HepG2 (cell line): ENCODE measurements around the gene TRANK1. TPM values are rescaled to one million over a fixed set of nuclear protein-coding genes. Genes with fewer than 3 reads are reported as not detected.

Experiments used
- ATAC-seq: fragments of 200-7000 bp; cut with Tn5 transposase; 3 replicates; pipeline ENCODE4 v1.9.1; 2020; ENCODE audit warnings: mild to moderate bottlenecking, moderate library complexity
- BruUV-seq: library from RNA; stranded (reverse); fragments of 400-500 nt; replicated peaks from 2 replicates; lab custom pipeline; 2021; lab: Mats Ljungman, UMichigan
- CTCF ChIA-PET: fragments of 300-600 bp; formaldehyde crosslinking; extraction: SDS; loops from one replicate; lab custom pipeline; 2021; ENCODE audit warnings: low total read pairs, inconsistent platforms, low intra/inter-chr PET ratio; lab: Yijun Ruan, JAX
- POLR2A ChIA-PET: fragments of 350-600 bp; sonication (Branson Sonifier 250); formaldehyde crosslinking; loops from one replicate; lab custom pipeline; 2020; ENCODE audit warnings: antibody characterized with exemption, inconsistent platforms; lab: Yijun Ruan, JAX
- DNase-seq: peaks from one replicate; pipeline ENCODE4 v3.0.0-alpha.2; 2015; ENCODE audit warnings: low spot score
- FAIRE-seq: peaks from 3 replicates; lab custom pipeline; 2011; peaks lifted over from hg19 to GRCh38; lab: Jason Lieb, UNC
- H2AFZ ChIP-seq: one replicate; pipeline ENCODE4 v1.6.1; 2011; ENCODE audit warnings: low read length, inconsistent platforms
- H3K27ac ChIP-seq: fragments of 300-600 bp; 3 replicates; pipeline ENCODE4 v1.8.0; 2011; ENCODE audit warnings: mixed run types, mild to moderate bottlenecking, mixed read lengths, low read length, inconsistent platforms; ENCODE audit not compliant: insufficient read depth; ENCODE audit errors: extremely low read length
- H3K27me3 ChIP-seq, 2 experiments: fragments of 200-600 bp in 1 of 2; 2 replicates in 1 of 2; 3 replicates in 1 of 2; pipeline versions ENCODE4 v1.6.0 to v1.8.0; 2011; ENCODE audit warnings: low read length in 2 of 2, mild to moderate bottlenecking in 2 of 2, moderate library complexity in 2 of 2, inconsistent platforms in 1 of 2; ENCODE audit not compliant: insufficient read depth in 2 of 2, control insufficient read depth in 1 of 2
- H3K36me3 ChIP-seq, 2 experiments: fragments of 200-600 bp in 1 of 2; replicated peaks in 1 of 2; 2 replicates in 1 of 2; 3 replicates in 1 of 2; pipeline versions ENCODE4 v1.5.1 to v1.8.0; 2011; ENCODE audit warnings: low read length in 2 of 2, inconsistent platforms in 1 of 2; ENCODE audit not compliant: insufficient read depth in 2 of 2, control insufficient read depth in 1 of 2
- H3K4me1 ChIP-seq: 2 replicates; pipeline ENCODE4 v1.5.1; 2012; ENCODE audit warnings: low read length, inconsistent platforms; ENCODE audit not compliant: insufficient read depth
- H3K4me2 ChIP-seq: 2 replicates; pipeline ENCODE4 v1.6.0; 2011; ENCODE audit warnings: low read depth, low read length, inconsistent platforms
- H3K4me3 ChIP-seq, 3 experiments: fragments of 200-600 bp in 1 of 3; sonication (generic), shearing (Covaris generic) in 1 of 3; replicated peaks in 1 of 3; 2 replicates each; pipeline ENCODE4 v1.5.1; 2011 to 2016; ENCODE audit warnings: low read length in 3 of 3, inconsistent platforms in 2 of 3, low read depth in 2 of 3, mild to moderate bottlenecking in 2 of 3, control low read depth in 1 of 3, mixed read lengths in 1 of 3; ENCODE audit not compliant: insufficient read depth in 1 of 3
- H3K79me2 ChIP-seq: one replicate; pipeline ENCODE4 v1.6.1; 2011; ENCODE audit warnings: low read length, inconsistent platforms; ENCODE audit not compliant: insufficient read depth
- H3K9ac ChIP-seq: 2 replicates; pipeline ENCODE4 v1.6.0; 2011; ENCODE audit warnings: mild to moderate bottlenecking, low read depth, low read length, inconsistent platforms; ENCODE audit not compliant: insufficient read depth
- H3K9me3 ChIP-seq: 2 replicates; pipeline ENCODE4 v1.5.1; 2012; ENCODE audit warnings: mild to moderate bottlenecking, low read length
- H4K20me1 ChIP-seq: 2 replicates; pipeline ENCODE4 v1.6.0; 2011; ENCODE audit warnings: inconsistent platforms, mild to moderate bottlenecking, low read length, moderate library complexity; ENCODE audit not compliant: insufficient read depth
- E2F2 ChIP-seq: sonication (generic); formaldehyde crosslinking; IDR thresholded peaks from 2 replicates; pipeline ENCODE4 v1.4.0; 2020; ENCODE audit warnings: missing genetic modification reagents, borderline replicate concordance
- HBP1 ChIP-seq: IDR thresholded peaks from 2 replicates; pipeline ENCODE4 v1.6.1; 2016; ENCODE audit warnings: low read depth, control low read depth
- ZNF121 ChIP-seq: sonication (generic); formaldehyde crosslinking; IDR thresholded peaks from 2 replicates; pipeline ENCODE4 v1.5.0; 2020; ENCODE audit warnings: mild to moderate bottlenecking, missing genetic modification reagents
- WGBS: methylation state at CpG from one replicate; pipeline ENCODE4 v1.1.6; 2017; ENCODE audit warnings: low lambda C conversion rate; 5-methylcytosine and 5-hydroxymethylcytosine counted together
- in situ Hi-C: cut with HindIII; loops from 2 replicates; pipeline ENCODE4 v1.10.0; 2017; ENCODE audit warnings: low pct_unique_long_range_greater_than_20kb; ENCODE audit not compliant: extremely low pct_ligation_motif_present
- intact Hi-C: fragments of 100-400 bp; cut with micrococcal nuclease; formaldehyde crosslinking; loops from one replicate; pipeline ENCODE4 v1.10.0; 2022; ENCODE audit not compliant: unreplicated experiment
- polyA plus RNA-seq, 8 experiments: library from polyadenylated mRNA; depleted of rRNA in 3 of 8; stranded (reverse) in 7 of 8; unstranded in 1 of 8; fragments of >200 nt; fragmentation: Illumina TruSeq in 4 of 8; extraction: Trizol in 4 of 8; gene quantifications; 2 replicates each; pipeline versions ENCODE4 v1.2.1 to v1.2.3, GENCODE V29; 2011 to 2016; ENCODE audit warnings: low read depth in 4 of 8, missing spikeins in 1 of 8, mixed read lengths in 1 of 8; ENCODE audit not compliant: insufficient read depth in 1 of 8
- total RNA-seq, 5 experiments: library from RNA; depleted of rRNA; stranded (reverse); fragments of >200 nt; fragmentation: Illumina TruSeq; extraction: Trizol; gene quantifications; 2 replicates each; pipeline ENCODE4 v1.2.3, GENCODE V29; 2016; ENCODE audit warnings: low read depth in 1 of 5

Gene TRANK1
- total and polyA plus RNA-seq, 2 of the 13 experiments (the other 11 are each of a cell fraction or from before 2014, with no cell fraction given) = 0.13 to 0.32 TPM

GRCh38 chr3:36812240-36812639 is 132.6 kb downstream of the TRANK1 start:
- ATAC-seq = no peak

More at GRCh38 chr3:36812240-36812639, 132.6 kb downstream of the TRANK1 start:
- DNase-seq (no peak), FAIRE-seq (no peak)
- ChIA-PET CTCF (no interaction called here), POLR2A (no interaction called here)
- H3K36me3 ChIP-seq = no peaks in the 10 kb centered on the region
- H3K79me2 ChIP-seq = no peaks in the 10 kb centered on the region
- H2AFZ ChIP-seq = no peak overlapping the region
- no peak overlapping the region for H3K4me2 ChIP-seq
- 0% methylated on average over 1 of the region's 1 CpG for WGBS
- H3K4me1 ChIP-seq = no peaks in the 10 kb centered on the region
- H3K9ac ChIP-seq = no peak overlapping the region
- H3K4me3 ChIP-seq = no peak overlapping the region
- peaks cover 0 to 12% of the 10 kb centered on the region in 2 experiments; a peak in 3 of 5 replicates for H3K27me3 ChIP-seq
- no peak overlapping the region for H3K27ac ChIP-seq
- H3K9me3 ChIP-seq = no peaks in the 10 kb centered on the region
- no peak for TF ChIP-seq ZNF121 (CRISPR knock-in tag)
- no peak for TF ChIP-seq HBP1 (CRISPR knock-in tag)
- no peak for TF ChIP-seq E2F2
- BruUV-seq = no TSS peak
- in situ Hi-C loops (no loop called here), intact Hi-C loops (no loop called here)
- no peaks in the 10 kb centered on the region for H4K20me1 ChIP-seq
